Activated CD8-positive, alpha-beta memory T cell treated with anti-CD3 and anti-CD28 coated beads for 1 hour (primary cell): Measurements from ENCODE around the gene SAMHD1.
A peak's percentile ranks its signal among the peaks of the same experiment; 100 is the strongest.
"Not testable (repeated sequence)": the region's sequence is repeated elsewhere in the genome, so short reads cannot be mapped to it uniquely, and the experiment has no call there.

Source experiments
- DNase-seq, 2 donors: peaks; one replicate each; pipeline ENCODE4 v3.0.0-alpha.2; 2020; ENCODE audit warnings: low read depth in 1 of 2; ENCODE audit errors: extremely low read depth in 1 of 2

SAMHD1 gene

GRCh38 chr20:36951198-36951978, at the start of gene SAMHD1:
Gene SAMHD1, minus strand, starts transcription at chr20:36951708. Its CDS starts 65 bp downstream, at chr20:36951643.
- peak; percentile 52 to 75 for DNase-seq

GRCh38 chr20:37000171-37000570, 48.7 kb upstream of the SAMHD1 start:
- not testable (repeated sequence) for DNase-seq

- no peak for DNase-seq
These were observed 47.1 kb upstream of the SAMHD1 start for GRCh38 chr20:36998652-36999051.

- DNase-seq, result no peak
These were observed 45.6 kb upstream of the SAMHD1 start for GRCh38 chr20:36997121-36997520.

- DNase-seq, result not testable (repeated sequence)
These were observed 42.7 kb upstream of the SAMHD1 start for GRCh38 chr20:36994221-36994620.

- DNase-seq, result no peak
These were observed 41.4 kb upstream of the SAMHD1 start for GRCh38 chr20:36992802-36993334.

- DNase-seq, result no peak
These were observed 40.2 kb upstream of the SAMHD1 start for GRCh38 chr20:36991703-36992102.

- no peak for DNase-seq
These were observed 38.3 kb upstream of the SAMHD1 start for GRCh38 chr20:36989797-36990196.

GRCh38 chr20:36988494-36988966, 37.0 kb upstream of the SAMHD1 start:
- no peak for DNase-seq

- DNase-seq, result no peak
These were observed 32.7 kb upstream of the SAMHD1 start for GRCh38 chr20:36984257-36984638.

GRCh38 chr20:36975099-36975818, 23.8 kb upstream of the SAMHD1 start:
- DNase-seq, result peak in 1 of 2 donors; percentile 38

GRCh38 chr20:36974660-36975059, 23.2 kb upstream of the SAMHD1 start:
- DNase-seq, result no peak

- DNase-seq, result no peak
These were observed 19.6 kb upstream of the SAMHD1 start for GRCh38 chr20:36971103-36971502.

- no peak for DNase-seq
These were observed 18.1 kb upstream of the SAMHD1 start for GRCh38 chr20:36969478-36970186.

- no peak for DNase-seq
These were observed 17.5 kb upstream of the SAMHD1 start for GRCh38 chr20:36969051-36969450.

GRCh38 chr20:36967636-36968035, 16.1 kb upstream of the SAMHD1 start:
- DNase-seq, result no peak

- not testable (repeated sequence) for DNase-seq
These were observed 15.5 kb upstream of the SAMHD1 start for GRCh38 chr20:36966965-36967364.

GRCh38 chr20:36962354-36962941, 10.9 kb upstream of the SAMHD1 start:
- DNase-seq, result not testable (repeated sequence)

- DNase-seq, result no peak
These were observed 7.7 kb upstream of the SAMHD1 start for GRCh38 chr20:36959242-36959641.

GRCh38 chr20:36957875-36958667, 6.6 kb upstream of the SAMHD1 start:
- no peak for DNase-seq
